ENCODE measurements around the gene AXDND1.
"Not testable (repeated sequence)": the region's sequence is repeated elsewhere in the genome, so short reads cannot be mapped to it uniquely, and the experiment has no call there.

The AXDND1 gene, protein sequence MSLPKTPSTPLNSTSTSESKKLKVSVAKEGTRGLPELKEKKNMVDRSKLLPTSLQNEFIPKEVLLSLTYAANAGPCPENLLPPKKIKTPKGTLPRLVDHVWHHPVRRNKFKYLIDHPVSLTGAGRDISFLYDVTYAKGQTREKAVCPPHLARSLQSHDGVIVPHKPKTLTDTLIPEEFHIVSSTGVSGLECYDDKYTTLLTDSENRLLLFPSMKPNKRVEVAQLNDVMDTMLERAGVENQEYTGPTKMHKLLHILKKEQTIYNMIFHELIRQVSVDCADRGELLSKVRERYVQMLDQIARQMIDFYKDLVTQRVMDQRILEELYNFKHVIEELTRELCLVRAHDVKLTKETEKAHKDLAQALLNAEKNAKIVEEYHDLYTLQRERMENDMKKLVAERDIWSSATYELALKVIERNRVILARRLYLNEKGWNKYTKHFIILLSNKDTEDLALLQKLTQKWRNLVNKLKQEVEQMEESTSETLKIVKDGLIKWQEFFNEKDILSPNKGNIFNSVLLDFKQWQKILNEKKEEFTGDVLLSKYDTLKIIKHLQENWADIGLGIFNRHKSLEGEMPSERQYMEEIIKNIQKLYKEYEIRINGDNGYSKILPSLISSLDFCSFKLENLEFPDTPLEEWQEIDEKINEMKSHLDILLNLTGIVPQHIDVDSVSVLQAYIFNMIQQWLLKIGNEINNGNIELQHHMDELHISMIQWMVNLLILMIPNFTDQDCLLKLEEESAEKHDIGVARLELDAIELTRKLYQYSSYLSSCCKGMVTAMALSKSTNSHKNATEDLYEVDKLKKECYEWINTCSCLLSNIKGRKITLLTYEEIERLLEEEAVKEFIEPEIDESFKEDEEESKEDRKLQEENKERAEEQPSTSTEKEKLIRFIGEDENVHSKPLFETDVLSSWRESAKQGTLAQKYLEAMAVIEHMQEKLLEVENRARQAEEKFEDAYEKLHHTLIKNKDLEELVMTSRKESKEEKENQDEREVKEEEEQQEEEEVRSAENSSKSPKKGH

DNA sequence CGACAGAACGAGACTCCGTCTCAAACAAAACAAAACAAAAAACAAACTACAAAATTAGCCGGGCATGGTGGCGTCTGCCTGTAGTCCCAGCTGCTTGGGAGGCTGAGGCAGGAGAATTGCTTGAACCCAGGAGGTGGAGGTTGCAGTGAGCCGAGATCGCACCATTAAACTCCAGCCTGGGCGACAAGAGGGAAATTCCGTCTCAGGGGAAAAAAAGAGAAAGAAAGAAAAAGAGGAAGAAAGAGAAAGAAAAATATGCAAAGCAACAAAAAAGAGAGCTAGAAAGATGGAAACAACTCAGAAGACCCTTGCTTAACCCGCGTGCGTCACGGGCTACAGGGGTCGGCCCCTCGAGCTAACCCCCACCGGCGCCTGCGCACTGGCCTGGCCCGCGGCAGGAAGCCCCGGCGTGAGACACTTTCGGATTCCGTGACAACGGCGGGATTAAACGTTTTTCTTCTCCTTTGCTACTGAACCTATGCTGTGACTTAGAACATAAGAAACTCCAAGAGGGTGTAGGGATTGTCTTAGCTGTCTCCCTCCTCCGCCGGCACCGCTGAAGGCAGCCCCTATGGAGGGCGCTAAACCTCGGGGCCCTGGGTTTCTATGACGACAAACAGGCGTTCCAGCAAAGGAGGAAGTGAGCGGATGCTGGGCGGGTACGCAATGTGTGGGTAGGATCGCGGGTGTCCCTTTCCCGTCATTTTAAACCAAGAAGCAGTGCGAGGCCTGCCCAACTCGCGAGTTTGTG is at the start of gene AXDND1:
AXDND1 (plus strand) TSS at position 630 of the 751 bp plus-strand sequence. CDS start 539 bp downstream, outside the sequence.
- peak; percentile 91 for DNase-seq

DNA sequence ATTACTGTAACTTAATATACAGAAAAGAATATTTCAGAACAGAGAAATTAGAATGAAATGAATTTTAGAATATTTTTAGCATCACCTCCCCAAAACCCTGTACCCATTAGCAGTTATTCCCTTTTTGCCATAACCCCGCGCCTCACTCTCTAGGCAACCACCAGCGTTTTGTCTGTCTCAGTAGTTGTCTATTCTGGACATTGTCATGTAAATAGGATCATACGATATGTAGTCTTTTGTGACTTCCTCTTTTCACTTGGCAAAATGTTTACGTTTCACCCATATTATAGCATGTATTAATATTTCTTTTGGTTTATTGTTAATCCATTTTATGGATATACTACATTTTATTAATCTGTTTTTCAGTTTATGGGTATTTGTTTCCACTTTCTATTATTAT is 47.3 kb upstream of the AXDND1 start:
- DNase-seq = no peak

DNA sequence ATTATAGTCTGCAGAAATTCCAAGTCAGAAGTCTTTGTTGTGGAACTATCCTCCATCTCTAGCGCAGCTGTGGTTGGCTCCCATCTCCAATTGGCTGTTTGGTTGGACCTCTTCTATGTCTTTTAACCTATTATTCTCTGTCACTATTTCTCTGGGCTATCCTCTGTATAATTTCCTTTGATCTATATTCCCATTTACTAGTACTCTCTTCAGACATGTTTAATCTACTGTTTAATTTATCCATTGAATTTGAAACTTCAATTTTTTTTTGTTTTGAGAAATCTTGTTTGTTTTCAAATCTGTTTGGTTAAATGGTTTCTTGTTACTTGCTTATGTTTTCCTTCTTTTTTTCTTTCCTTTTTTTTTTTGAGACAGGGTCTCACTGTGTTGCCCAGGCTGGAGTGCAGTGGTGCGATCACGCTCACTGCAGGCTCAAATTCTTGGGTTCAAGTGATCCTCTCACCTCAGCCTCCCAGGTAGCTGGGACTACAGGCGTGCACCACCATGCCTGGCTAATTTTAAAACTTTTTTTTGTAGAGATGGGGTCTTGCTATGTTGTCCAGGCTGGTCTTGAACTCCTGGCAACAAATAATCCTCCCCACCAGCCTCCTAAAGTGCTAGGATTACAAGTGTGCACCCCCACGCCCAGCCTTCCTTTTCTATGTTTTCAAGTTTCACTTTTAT is 44.1 kb upstream of the AXDND1 start:
- DNase-seq = no peak

DNA sequence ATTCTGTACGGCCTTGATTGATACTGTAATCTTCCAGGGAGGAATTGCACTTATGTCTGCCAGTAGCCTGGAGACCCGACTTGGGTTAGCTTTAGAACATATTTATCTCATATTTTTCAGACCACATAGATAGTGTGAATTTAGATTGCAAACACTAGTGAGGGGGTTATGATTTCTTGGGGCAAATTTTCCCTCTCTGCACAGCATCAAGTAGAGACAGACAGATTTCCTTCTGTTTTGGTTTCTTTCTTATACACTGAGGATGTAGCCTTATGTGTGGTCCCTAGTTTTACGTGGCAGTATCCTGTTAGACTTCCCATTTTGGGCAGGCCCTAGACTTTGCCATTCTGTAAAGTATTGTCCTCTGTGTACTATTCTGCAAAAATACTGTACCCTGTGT is 43.2 kb upstream of the AXDND1 start:
- no peak for DNase-seq

DNA sequence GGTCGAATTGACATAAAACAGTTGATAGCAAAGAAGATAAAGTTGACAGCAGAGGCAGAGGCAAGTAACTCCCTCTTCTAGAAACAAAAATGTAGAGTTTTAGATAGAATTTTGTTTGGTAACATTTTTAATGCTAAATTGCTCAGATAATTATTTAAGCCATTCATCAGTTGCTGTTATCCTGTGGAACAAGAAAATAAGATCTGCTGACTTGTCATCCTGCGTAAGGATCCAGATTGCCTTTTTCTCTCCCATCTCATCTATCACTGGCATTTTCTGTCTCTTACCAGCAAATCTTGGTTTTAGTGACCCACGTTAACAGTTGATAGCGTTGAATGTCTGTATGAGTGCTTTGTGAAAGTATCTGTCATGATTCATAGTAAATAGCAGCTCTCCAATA is 42.3 kb upstream of the AXDND1 start:
- DNase-seq = no peak

DNA sequence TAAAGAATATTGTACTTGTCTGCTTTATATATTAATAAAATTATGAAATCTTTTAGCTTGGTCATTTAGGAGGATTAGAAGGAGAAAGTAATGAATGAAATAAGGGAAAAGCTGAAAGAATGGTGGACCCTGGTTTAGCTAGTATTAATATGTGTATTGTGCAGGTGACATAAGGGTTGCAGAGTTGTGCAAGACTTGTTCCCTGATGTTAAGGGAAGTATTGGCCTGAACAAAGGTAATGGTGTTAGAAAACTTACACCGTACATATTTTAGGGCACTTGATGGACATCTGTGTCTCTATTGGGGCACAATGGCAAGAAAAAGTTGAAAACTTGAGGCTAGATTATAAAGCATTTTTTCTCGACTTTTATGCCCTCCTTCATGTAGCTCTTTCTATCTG is 39.9 kb upstream of the AXDND1 start:
- no peak for DNase-seq

DNA sequence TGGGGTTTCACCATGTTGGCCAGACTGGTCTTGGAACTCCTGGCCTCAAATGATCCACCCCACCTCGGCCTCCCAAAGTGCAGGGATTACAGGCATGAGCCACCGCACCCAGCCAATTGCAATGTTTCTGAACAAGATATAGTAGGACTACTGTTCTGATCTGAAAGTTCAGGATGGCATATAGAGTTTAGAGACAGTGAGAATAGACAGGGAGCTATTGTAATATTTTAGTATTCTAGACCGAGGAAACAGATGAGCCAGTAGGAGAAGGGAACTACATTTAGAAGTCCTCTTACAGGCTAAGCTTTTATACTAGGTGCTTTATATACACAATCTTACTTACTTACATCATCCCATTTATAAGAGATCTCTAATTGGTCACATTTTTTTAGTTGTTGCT is 39.0 kb upstream of the AXDND1 start:
- no peak for DNase-seq

DNA sequence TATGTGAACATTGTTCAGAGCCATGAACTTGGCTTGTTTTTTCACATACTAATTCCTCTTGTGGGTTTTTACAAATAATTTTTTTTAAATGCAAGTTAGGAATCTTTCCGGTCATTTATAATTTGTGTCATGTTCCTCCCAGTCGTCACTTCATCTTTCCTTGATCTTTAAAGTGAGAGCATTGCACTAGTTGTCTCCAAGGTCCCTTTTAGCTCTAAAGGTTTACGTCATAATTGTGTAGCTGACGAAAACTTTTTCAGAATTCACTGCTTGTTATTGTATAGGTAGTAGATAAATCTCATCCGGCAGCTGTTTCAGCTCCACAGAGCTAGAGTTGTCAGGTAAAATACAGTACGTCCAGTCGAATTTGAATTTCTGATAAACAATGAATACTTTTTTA is 38.6 kb upstream of the AXDND1 start:
- DNase-seq = no peak

DNA sequence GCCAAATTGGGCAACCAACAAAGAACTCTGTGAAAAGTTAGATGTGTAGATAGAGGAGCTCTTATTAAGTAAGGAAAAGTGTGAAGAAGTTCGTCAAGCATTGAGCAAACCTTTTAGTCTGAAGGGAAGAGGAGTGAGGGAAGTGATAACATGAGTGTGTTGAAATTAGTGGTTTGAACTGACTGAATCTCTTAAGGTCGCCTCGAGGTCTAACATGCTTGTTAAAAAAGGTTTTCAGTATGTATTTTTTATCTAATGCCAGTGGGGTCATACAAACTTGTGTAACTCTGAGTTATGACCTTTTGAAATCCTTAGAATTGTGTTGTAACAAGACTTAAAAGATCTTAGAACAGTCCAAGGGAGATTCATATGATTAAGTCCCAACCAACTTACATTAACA is 38.1 kb upstream of the AXDND1 start:
- no peak for DNase-seq

DNA sequence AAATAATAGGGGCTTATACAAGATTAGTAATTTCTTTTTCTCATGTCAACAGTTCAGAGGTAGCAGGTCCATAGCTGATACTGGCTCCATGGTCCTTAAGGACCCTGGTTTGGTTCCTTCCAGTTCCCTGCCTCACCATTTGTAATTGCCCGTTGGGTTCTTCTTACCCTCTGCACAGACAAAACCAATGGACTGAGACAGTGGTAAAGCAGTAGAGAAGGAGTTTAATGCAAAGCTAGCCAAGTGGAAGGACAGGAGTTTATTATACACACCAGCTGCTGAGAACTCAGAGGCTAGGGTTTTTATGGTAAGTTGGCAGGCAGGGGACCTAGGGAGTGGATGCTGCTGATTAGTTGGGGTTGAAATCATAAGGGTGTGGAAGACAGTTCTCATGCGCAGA is 35.9 kb upstream of the AXDND1 start:
- no peak for DNase-seq

DNA sequence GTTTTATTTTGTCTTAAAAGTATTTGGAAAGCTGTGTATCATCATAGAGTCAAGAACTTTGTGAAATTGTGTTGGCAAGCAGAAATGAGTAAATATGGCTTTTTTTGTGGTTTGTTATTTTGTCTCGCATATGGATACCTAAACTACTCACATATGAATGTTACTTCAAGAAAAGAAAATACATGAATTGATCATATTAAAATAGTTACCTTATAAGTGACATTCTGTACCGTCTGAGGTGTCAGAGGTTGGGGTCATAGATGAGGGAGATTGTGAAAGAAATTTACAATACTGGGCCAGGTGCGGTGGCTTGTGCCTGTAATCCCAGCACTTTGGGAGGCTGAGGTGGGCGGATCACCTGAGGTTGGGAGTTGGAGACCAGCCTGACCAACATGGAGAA is 31.3 kb upstream of the AXDND1 start:
- no peak for DNase-seq

DNA sequence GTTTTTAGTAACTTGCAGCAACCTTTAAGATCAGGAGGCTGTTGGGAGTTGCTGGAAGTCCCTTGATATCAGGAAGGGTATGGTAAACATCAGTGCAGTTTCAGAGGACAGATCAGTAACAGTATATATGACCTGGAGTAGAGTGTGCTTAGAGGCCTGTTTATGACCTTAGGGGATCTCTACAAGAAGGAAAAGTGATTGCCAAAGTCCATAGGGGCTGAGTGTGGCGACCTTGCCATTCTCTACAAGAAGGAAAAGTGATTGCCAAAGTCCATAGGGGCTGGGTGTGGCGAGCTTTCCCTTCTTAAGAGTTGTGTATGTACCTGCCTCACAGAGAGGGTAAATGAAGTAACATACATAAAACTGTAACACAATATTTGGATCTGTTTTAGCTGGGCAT is 28.5 kb upstream of the AXDND1 start:
- DNase-seq = no peak

DNA sequence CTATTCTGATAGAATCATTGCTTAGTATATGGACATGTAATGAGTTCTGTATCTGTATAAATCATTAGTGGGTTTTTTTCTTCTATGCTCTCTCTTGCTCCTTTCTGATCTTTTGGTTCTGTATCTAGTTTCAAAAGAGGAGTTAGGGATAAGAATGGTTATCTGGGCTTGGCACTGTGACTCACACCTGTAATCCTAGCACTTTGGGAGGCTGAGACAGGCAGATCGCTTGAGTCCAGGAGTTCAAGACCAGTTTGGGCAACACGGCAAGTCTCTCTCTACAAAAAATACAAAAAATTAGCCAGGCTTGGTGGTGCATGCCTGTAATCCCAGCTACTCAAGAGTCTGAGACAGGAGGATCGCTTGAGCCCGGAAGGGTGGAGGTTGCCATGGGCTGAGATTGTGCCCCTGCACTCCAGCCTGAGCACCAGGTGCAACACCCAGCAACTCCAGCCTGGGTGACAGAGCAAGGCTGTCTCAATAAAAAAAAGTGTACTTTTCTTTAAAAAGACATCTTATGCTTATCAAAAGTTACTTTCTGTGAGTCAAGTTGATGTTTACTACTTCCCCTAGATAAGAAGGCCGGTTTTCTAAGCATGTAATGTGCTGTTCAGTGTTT is 27.7 kb upstream of the AXDND1 start:
- DNase-seq = no peak

DNA sequence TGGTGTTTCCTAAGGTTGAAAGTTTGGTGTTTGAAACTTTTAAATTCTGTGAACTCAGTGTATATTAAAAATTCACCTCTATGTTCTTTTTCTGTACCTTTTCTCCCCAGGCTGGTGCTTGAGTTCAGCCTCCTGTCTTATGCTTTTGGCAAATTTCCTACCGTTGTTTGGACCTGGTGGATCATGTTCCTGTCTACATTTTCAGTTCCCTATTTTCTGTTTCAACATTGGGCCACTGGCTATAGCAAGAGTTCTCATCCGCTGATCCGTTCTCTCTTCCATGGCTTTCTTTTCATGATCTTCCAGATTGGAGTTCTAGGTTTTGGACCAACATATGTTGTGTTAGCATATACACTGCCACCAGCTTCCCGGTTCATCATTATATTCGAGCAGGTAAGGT is 24.9 kb upstream of the AXDND1 start:
- no peak for DNase-seq

DNA sequence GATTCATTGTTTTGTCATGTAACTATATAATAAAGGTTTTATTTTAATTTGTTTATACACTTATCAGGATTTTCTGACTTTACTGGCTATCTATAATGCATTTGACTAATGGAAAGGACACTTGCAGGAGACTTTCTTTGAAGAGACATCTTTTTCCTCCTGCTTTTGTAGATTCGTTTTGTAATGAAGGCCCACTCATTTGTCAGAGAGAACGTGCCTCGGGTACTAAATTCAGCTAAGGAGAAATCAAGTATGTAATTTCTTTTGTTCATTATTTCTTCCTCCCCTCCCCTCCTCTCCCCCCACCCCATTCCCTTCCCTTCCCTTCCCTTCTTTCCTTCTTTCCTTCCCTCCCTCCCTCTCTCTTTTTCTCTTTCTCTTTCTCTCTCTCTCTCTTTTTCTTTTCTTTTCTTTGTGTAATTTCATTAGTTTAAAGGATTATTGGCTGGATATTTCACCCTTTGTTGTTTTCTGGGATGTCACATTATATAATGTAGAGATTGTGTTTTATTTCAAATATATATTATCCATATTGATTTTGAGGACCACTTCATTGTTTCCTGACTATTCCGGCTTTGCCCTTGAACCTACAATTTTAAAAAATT is 23.7 kb upstream of the AXDND1 start:
- DNase-seq = no peak

DNA sequence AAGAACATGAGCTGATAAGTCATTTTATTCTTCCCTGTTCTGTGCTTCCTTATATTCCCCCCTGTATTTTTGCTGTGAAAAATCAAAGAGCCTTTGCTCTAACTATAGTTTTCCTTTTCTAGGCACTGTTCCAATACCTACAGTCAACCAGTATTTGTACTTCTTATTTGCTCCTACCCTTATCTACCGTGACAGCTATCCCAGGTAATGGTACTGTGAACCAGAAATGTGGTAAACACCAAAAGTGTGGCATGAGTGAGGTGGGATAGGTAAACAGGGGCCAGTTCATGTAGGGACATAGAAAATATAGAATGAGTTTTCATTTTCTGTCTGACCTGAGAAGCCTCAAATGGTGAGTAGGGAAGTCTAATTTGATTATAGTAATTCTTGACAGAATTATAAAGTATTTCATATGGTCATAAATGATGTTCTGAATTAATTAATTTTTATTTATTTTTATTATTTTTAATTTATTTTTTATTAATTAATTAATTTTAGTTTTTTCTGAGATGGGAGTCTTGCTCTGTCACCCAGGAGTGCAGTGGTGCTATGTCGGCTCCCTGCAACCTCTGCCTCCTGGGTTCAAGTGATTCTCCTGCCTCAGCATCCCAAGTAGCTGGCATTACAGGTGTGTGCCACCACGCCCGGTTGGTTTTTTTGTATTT is 22.9 kb upstream of the AXDND1 start:
- DNase-seq = no peak

DNA sequence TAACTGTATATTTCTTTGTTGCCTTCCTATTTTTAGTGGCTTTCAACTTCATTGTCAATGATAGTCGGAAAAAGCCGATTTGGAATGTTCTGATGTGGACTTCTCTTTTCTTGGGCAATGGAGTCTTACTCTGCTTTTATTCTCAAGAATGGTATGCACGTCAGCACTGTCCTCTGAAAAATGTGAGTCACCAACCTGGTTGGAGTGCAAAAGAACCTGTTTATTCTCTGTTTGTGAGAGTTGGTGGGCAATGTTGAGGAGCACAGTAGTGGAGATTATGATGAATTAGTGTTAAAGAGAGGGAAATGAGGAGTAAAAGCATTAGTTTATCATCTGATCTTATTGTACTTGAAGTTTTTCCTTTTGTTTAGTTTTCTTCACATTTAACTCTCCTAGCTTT is 14.5 kb upstream of the AXDND1 start:
- no peak for DNase-seq

DNA sequence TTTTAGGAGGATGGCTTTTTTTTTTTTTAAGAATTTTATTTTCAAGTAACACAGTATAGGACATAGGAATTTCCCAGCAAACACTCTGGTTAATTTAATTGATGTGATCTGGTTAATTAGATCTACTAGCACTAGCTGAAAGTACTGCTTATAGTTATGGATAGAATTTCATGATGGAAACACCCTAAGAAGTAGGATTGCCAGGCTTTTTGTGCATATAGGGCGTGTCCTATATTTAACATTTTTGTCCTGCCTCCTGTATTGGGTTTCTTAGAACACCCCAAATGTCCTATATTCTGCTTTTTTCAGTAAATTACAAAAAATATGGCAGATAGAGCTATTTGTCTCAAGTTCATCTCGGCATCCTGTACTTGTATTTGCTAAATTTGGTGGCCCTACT is 13.5 kb upstream of the AXDND1 start:
- no peak for DNase-seq

DNA sequence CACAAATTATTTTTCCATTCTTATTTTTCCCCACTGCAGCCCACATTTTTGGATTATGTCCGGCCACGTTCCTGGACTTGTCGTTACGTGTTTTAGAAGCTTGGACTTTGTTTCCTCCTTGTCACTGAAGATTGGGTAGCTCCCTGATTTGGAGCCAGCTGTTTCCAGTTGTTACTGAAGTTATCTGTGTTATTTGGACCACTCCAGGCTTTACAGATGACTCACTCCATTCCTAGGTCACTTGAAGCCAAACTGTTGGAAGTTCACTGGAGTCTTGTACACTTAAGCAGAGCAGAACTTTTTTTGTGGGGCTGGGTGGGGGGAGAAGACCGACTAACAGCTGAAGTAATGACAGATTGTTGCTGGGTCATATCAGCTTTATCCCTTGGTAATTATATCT is 12.2 kb upstream of the AXDND1 start:
- no peak for DNase-seq

DNA sequence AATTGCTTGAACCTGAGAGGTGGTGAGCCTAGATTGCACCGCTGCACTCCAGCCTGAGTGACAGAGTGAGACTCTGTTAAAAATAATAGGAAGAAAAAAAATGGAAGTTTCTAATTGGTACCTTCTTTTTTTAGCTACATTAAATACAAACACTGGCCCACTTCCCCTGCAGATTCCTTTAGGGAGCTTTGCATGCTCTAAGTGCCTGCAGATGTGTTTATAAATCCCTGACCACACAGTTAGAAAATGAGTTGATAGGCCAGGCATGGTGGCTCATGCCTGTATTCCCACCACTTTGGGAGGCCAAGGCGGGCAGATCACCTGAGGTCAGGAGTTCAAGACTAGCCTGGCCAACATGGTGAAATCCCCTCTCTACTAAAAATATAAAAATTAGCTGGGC is 4.1 kb upstream of the AXDND1 start:
- DNase-seq = not testable (repeated sequence)
